ENCODE measurements around the gene NCF2.

The NCF2 gene

DNA sequence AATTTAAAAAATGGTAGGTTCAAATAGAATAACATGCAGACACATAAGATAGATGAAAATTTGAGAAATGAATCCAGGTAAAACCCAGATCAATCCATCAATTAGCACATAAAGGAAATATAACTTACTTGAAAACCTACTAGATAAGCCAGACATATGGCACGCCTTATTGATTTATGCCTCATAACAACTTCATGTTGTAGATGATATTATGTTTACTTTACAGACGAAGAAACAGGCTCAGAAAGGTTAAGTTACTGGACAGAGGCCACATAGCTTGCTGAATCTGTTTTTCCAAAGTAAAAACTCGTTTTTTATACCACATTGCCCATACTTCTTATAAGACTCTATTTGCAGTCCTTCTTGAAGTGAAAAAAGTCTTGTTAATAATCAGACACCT lies 22.1 kb upstream of the NCF2 start:
- DNase-seq (ENCODE audit: low spot score) = no peak

DNA sequence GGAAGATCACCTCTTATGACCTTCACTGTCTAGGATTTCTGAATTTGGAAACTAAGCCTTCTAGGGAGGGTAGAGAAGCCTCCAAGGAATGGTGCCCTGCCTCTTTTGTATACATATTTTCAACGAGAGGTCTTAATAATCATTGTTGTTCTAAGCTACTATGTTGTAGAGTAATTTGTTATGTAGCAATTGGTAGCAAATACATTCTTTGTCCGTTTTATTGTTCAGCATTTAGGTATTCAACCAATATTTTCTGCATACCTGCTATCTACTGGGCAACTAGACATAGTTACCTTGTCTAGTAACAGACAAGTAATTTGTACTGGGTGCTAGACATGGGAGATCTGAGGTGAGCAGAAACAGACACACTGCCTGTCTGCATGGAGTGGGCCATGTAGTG lies 20.8 kb upstream of the NCF2 start:
- DNase-seq (ENCODE audit: low spot score) = no peak

DNA sequence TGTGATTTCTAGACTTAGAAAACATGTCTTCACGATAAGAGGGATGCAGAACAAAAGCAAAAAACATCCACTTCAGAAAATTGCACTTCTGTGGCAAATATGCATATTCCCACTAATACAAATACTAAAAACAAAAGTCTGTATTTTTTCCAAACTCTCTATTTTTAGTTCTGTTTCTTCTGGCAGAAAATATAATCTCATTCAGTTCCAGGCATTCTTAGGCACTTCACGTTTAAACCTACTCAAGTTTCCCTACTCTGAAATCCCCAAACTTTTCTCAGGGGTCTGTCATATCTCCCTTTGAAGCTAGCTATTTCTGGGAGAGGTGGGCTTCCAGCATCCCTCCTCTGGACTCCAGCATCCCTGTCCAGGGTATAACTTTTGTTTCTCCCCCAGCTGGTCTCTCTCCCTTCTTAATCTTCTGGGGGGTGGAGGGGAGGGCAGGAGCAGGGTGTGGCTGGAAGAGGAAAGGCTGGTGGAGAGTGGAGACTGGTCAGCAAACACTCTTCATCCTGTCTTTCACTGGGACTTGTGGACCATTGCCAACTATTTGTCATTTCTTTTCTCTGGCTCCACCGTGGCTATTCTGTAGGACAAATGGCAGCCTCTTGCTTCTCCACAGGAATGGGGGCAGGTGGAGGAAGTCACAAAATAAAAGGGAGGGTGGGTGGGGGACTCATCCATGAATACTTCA lies 19.6 kb upstream of the NCF2 start:
- no peak for DNase-seq (ENCODE audit: low spot score)

DNA sequence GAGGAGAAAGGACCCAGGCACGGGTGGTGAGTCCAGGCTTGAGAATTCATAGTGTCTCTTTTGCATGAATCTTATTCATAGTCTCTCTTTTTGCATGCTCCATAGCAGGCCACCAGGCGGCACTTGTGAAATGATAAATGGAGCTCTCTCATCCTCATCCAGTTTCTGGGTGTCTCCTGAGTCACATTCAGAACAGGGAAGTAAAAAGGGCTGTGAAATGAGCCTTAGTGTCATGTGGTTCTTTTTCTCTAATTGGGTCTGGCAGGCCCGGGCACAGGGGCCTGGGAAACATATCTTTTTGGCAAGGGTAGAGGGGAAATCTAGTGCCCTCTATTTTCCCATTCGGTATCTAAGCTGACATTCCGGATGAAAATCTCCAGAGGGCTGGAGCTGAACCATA lies 19.1 kb upstream of the NCF2 start:
- no peak for DNase-seq (ENCODE audit: low spot score)

DNA sequence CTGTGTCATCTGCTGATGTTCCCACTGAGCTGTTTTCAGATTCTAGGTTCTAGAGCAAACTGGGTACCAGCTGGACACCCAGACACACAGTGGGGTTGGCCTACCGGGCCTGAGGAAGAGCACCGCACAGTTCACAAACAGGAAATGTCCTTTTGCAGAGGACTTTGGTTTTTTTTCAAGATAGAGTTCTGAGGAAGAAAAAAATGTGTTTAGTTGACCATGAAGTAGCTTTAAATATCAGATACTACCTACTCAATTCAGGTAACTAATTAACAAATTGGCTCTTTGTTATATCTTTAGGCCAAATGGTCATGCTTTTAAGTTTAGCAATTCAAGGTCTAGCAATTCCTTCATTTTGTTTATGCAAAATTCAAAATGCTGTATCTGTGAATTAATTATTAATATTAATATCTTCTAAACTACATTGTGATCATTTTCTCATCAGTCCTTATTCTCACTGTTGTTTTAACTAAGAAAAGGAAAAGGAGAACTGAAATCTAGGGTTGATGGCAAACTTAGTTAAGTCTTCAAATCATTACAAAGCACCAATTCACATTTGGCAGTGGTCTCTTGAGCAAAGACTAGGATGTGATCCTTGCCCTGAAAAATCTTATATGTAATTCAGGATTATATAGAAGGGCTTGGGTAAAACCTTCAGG lies 17.2 kb upstream of the NCF2 start:
- DNase-seq (ENCODE audit: low spot score) = no peak

DNA sequence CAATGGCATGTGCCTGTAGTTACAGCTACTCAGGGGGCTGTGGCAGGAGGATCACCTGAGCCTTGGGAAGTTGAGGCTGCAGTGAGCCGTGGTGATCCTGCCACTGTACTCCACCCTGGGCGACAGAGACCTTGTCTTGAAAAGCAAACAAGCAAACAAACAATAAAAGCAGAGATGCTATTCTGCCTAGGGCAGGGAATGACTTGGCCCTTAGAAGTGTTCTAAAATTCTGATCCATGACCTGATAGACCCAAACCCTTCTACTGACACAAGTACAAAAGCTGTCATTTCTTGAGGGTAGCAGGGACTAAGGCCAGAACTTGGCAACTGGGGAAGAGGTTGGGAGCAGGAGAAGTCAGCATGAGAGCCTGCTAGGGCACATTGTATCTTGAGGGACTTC lies 15.6 kb upstream of the NCF2 start:
- DNase-seq (ENCODE audit: low spot score) = no peak

DNA sequence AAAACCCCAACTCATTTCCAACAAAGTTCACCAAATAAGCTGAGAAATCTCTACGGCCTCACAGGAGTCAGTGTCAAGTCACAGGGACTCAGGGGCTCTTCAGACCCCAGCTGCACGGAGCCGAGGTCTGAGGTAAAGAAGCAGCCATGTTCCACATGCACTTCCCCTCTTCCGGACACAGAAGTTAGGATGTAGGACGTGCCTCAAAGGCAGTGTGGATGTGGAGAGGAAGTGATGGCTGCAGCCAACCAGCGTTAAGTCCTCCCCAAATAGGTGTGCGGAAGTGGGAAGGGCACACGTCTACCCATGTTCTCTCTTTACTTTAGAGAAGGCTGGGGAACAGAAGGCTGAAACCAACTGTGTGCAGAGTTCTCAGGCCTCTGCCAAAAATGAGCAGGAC lies 14.6 kb upstream of the NCF2 start:
- no peak for DNase-seq (ENCODE audit: low spot score)

DNA sequence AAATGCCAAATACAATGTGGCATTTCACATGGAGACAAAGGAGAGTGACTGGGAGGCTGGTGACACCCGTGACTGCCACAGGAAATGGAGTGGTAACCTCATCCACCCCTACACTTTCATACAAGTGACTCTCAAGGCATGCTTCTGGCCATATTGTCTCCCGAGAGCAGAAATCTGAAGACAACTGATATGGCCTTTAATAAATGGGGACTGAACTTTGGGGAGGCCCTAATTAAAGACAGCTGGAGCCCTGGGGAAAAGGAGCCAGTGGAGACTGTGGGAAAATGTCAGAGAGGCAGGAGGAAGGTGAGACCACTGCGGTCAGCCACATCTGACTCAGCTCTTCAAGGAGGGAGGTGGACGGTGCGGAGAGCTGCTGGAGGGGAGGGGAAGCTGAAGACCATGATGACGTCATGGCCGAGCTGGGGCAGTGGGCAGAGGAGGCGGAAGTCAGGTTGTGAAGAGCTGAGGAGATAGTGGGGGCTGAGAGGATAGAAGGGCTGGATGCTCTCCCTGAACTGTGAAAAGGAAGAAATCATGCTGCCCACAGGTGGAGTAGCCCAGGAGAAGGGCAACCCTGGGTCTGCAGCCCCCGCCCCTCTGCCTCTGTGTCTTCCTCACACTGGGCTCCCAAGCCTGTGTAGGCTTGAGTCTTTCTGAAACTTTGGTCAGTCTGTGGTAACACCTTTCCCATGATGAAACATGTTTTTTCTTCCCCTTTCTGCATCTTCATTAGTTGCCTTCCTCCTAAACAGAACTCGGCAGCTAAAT lies 14.0 kb upstream of the NCF2 start:
- no peak for DNase-seq (ENCODE audit: low spot score)

DNA sequence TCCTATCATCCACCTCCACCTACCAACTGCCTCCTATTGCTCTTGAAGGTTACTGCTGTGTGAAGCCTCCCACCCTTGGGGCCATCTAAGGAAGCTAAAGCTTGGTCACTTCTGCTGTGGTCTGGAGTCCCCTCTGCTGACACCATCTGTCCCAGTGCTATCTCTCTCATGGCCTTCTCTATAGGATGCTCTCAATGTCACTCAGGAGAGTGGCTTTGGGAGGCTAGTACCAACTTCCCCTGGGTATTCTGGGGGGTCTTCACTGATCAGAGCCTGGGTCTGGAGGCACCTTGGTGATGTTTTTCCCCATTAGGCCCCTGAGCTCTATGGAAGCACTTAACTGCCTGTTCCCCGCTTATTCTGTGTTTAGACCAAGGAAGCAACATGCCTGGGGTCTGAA lies 12.3 kb upstream of the NCF2 start:
- no peak for DNase-seq (ENCODE audit: low spot score)

DNA sequence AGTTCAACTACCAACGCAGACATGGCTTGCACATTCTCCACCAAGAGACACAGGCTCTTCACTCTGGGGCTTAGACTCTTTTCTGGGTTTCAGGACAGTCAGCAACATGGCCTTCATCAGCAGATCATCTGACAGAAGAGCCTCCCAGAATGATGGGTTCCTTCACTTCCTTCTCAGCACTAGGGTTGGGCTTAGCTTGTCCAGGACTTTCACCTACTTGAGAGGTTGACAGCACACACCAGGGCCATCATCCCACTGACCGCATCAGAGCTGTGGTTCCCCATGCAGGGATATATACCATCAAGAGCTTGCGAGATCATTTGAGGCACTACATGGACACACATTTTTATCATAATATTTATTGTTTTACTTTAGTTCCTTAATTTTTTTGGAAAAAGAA lies 10.4 kb upstream of the NCF2 start:
- no peak for DNase-seq (ENCODE audit: low spot score)

DNA sequence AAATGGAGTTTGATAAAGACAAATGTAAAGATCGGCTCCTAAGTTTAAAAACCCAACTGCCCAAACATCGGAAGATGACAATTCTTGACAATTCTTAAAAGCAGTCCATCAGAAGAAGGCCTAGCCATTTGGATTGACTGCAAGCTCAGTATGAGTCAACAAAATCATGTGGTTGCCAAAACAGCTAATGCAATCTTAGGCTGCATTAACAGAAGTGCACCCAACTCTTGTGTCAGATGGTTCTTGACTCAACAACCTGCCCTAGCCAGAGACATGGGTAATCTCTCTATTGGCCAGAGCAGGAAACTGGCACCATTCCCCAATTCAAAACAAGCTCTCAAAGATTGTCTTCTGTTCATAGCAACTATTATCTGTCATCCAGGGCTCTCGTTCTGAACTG lies 9.9 kb upstream of the NCF2 start:
- no peak for DNase-seq (ENCODE audit: low spot score)

DNA sequence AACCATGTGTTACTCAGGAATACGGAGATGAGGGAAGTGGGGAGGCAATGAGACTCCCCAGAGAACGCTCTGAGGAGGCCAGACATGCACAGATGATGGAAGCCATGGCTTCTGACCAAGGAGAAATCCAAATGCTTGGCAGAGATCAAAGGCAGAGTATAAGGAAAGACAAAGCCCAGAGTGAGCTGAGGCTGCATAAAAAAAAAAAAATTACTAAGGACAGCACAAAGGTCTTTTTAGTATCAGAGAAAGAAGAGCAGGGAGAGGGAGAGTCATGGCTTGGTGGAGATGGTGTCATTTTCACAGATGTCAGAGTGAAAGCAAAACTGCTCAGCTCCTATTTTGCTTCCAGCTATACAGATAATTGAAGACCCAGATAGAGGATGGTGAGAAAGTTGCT lies 8.1 kb upstream of the NCF2 start:
- DNase-seq (ENCODE audit: low spot score) = no peak

DNA sequence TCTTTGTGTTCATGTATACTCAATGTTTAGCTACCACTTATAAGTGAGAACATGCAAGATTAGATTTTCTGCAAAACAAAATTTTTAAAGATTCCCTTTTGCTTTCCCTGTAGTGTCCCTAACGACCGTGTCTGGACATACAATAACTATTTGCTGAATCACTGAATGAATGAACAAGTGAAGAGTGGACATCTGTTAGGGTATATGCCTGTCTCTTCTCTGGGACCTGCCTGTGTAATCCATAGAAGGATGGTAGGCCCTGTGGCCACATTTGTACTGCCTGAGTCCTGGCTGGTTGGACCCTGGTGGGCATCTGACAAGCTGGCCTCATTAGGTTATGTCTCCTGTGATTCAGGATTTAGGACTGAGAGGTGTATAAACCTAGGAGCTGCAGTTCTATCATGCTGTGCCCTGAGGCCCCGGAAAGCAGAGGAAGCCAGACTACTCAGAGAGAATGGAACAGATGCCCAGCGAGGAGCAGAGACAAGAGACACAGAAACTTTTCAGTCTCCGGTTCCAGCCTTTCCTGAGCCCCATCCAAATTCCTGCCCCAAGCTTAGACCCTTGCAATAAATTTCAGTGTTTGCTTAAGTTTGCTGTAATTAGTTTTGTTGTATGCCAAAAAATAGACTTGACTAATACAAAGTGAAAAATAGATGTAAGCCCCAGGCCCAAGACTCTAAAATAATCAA lies 7.5 kb upstream of the NCF2 start:
- DNase-seq (ENCODE audit: low spot score) = no peak

DNA sequence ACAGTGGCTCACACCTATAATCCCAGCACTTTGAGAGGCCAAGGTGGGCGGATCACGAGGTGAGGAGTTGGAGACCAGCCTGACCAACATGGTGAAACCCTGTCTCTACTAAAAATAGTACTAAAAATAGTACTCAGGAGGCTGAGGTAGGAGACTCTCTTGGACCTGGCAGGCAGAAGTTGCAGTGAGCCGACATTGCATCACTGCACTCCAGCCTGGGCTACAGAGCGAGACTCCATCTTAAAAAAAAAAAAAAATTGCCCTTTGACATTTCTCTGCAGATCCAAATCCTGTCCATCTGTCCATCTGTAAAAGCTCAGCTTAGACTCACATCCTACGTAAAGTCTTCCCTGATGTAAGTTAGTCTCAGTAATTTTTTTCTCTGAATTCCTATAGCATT lies 6.2 kb upstream of the NCF2 start:
- DNase-seq (ENCODE audit: low spot score) = no peak

DNA sequence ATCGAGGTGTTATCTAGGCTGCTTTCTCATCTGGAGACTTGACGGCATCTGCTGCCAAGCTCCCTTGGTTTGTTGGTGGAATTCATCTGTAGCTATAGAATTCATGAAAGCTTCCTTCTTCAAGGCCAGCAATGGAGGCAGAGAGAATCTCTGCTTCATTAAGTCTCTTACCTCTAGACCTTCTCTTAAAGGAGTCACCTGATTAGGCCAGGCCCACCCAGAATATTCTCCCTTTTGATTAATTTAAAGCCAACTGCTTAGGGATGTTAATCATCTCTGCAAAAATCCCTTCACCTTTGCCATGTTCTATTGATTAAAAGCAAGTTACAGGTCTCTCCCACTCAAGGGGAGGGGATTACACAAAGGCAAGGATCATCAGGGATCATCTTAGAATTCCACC lies 5.3 kb upstream of the NCF2 start:
- DNase-seq (ENCODE audit: low spot score) = no peak

DNA sequence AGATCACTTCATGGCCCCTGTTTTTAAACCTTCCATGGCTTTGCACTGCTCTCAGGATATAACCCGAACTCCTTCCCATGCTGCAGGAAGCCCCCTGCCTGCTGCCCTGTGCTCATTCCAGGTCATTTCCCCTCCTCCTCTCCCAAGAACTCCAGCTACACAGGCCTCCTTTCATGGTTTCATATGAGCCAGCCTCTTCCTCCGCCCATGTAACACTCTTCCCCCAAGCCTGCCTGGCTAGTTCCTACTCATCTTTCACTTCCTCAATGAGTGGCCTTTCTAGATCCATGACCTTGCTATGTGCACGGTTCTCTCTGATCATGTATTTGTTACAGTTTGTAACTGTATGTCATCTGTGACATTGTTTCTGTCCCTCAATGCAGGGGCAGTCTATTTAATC lies 3.1 kb upstream of the NCF2 start:
- no peak for DNase-seq (ENCODE audit: low spot score)

DNA sequence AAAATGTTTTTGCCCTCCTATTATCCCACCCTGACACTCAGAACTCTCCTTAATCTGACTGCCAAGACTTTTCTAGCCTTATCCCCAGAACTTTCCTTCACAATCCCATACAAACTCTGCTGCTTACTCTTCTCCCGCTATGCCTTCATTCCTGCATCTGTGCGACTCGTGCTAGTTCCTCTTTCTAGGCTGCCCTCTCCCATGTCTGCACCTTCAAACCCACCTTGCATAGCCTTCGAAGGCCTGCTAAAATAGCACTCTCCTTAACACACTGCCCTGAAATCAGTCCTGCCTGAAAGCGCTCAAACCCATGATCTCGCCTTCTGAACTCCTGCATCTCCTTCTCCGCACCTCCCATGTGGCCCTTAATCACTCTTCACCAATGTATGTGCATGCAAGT lies 2.5 kb upstream of the NCF2 start:
- DNase-seq (ENCODE audit: low spot score) = no peak

DNA sequence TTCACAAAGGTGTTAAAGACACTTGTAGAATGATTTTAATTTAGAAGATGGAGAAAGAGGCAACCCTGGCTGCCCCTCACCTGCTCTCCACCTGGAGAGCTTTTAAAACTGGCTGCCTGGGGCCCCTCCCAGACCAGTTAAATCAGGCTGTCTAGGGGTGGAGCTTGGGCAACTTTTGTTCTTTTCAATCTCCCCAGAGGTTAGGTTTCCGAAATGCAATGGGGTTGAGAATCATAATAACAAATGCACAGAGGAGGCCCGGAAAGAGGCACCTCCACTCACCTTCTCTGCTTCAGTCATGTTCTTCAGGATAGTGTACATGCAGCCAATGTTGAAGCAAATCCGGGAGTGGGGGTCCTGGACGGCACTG lies 400 bp downstream of the NCF2 start:
- DNase-seq (ENCODE audit: low spot score) = no peak

DNA sequence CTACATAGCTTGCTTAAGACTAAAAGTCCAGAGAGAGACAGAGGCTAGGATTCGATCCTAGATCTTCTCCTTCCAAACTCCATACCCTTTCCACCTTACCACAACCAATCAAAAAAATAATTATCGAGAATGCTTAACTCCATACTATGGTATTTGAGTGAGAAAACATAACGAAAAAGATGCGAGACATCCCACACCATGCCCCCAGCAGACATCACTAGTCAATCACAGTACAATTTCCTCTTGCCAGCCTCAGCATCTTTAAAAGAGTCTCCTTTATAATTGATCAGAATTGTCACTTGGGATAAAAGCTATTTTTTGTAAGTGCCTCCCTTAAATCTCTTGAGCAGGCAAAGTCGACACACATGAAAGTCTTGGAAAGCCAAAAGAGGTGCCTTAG lies 875 bp downstream of the NCF2 start:
- DNase-seq (ENCODE audit: low spot score) = no peak

DNA sequence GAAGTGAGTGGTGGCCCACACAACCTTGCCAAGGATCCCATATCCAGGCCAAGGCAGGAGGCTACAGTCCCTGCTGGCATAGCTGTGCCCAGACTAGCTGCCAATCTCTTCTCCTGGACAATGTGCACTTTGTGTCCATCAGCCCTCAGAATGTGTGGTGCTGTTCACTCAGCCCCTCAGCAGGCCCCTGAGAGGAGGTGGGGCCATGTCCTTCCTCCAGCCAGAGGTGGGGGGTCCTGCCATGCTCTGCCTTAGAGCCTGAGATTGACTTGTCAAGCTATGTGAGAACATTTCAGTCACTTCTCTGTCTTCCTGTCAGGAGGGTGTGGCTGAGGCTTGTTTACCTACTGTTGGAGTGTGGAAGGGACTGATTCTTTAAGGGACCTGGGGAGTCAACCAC lies 1.4 kb downstream of the NCF2 start:
- no peak for DNase-seq (ENCODE audit: low spot score)

DNA sequence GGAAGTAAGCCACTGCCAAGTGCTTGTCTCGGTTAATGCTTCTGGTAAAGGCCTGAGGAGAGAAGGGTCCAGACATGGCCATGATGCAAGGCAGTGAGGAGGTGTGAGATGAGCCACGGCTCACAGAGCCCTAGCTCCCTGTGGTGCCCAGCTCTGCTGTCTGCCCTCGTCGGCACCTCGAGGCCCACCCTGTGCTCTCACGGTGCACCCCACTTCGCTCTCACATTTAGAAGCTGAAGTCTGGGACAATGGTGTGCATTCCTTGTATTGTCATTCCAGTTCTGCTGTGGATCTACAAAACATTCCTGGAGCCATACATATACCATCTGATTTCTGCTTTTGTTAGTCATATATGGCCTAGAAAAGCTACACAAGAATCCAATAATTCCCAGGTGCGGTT lies 3.3 kb downstream of the NCF2 start:
- no peak for DNase-seq (ENCODE audit: low spot score)

DNA sequence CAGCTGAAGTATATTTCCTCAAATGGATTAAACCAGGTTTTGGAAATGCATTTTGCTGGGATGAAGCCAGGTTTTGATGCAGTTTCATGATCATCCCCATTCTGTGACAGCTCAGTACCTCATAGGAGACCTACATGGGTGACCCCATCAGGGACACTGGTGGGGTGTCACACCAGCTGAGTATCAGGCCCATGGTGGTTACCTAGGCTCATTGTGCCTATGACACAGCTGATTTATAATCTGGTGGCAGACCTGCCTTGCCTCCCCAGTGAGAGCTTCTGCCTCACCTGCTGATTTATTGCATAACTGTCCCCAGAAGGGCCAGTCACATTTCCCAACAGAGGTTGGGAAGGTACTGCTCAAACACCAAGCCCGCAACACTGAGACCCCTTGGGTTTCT lies 3.8 kb downstream of the NCF2 start:
- no peak for DNase-seq (ENCODE audit: low spot score)

DNA sequence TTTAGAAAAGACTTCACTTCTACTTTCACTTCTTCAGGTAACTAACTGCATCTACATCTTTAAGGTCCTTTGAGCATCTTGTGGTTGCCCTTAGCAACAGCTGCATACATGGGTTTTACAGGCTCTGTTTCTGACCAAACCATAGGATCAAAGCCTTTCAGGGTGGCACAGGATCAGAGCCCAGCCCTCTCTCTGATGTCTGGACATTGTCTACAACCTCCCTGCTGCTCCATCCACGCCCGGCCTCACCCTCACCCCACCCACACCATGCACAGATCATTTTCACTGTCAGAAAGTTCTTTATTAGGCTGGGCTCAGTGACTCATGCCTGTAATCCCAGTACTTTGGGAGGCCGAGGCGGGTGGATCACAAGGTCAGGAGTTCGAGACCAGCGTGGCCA lies 5.2 kb downstream of the NCF2 start:
- DNase-seq (ENCODE audit: low spot score) = no peak
